B cell (primary cell): ENCODE data around the gene SLC29A3.
A peak's percentile ranks its signal among the peaks of the same experiment; 100 is the strongest.

Experiments used
- EZH2 ChIP-seq: IDR thresholded peaks from 2 replicates; pipeline ENCODE4 v1.6.1; 2012; ENCODE audit warnings: borderline replicate concordance, low read depth, mild to moderate bottlenecking, moderate library complexity, low read length; ENCODE audit not compliant: insufficient read depth, poor library complexity, severe bottlenecking
- TF ChIP-seq, protein P1 (sequence below): fragments of 200-600 bp; IDR thresholded peaks from one replicate; pipeline ENCODE4 v1.8.0; 2022; ENCODE audit warnings: antibody characterized with exemption, mild to moderate bottlenecking

DNA sequence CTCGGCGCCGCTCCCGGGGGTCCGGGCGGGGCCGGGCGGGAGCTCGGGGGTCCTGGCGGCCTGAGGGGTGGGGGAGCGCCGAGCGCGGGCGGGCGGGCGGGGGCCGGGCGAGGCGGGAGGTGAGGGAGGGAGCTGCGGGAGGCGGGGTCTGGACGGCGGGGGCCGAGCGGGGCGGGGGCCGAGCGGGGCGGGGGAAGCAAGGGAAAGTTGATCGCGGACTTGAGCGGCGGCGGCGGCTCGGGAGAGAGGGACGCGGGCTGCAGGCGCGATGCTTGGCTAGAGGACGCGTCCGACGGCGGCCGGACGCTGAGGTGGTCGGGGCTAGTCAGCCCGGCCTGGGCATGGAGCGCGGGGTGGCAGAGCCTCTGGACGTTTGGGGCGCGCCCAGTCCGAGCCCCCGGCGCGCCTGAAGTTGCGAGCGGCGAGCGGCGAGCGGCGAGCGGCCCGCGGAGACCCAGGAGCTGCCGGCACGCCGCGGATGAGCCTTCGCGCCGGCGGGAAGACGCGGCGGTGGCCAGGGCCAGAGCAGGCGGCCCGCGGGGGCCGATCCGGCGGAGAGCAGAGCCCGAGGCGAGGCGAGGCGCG is 77.7 kb downstream of the SLC29A3 start, which contains the start of gene CDH23:
- TF ChIP-seq, protein P1, sequence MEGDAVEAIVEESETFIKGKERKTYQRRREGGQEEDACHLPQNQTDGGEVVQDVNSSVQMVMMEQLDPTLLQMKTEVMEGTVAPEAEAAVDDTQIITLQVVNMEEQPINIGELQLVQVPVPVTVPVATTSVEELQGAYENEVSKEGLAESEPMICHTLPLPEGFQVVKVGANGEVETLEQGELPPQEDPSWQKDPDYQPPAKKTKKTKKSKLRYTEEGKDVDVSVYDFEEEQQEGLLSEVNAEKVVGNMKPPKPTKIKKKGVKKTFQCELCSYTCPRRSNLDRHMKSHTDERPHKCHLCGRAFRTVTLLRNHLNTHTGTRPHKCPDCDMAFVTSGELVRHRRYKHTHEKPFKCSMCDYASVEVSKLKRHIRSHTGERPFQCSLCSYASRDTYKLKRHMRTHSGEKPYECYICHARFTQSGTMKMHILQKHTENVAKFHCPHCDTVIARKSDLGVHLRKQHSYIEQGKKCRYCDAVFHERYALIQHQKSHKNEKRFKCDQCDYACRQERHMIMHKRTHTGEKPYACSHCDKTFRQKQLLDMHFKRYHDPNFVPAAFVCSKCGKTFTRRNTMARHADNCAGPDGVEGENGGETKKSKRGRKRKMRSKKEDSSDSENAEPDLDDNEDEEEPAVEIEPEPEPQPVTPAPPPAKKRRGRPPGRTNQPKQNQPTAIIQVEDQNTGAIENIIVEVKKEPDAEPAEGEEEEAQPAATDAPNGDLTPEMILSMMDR = no peak
- TF ChIP-seq EZH2 = peak; percentile 86
